ENCODE measurements around the gene LIF.

Gene LIF

DNA sequence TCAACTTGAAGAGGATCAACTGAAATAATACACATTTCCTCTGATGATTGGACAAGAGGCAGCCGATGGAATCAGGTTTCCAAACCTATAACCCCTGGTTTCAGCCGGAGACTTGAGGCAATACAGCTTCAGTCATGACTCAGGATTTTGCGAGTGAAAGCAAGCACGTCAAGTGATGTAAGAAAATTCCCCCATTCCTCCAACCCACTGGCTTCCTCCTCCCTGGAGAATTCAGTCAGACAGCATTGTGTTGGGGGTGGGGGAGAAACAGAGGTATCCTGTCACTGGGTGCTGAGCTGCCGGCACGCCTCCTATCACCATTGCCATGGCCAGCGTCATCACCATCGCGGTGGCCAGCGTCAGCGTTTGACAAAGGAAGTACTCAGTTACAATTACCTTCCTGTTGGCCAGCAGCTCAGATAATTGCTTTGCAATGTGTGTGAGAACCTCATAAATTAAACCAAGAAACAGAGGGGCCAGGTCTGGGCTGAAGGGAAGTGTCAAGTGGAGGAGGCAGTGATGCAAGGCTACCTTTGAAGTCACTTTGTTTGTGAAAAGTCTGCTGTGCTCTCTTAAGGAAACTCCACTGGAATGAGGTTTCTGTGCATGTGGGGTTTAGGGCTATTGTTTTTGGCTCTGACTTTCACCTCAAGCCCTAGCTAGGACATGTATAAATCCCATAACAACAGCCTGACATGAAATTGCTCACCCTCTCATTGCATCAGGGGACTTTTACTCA lies 50.2 kb downstream of the LIF start (continued):
- TF ChIP-seq, protein P1, sequence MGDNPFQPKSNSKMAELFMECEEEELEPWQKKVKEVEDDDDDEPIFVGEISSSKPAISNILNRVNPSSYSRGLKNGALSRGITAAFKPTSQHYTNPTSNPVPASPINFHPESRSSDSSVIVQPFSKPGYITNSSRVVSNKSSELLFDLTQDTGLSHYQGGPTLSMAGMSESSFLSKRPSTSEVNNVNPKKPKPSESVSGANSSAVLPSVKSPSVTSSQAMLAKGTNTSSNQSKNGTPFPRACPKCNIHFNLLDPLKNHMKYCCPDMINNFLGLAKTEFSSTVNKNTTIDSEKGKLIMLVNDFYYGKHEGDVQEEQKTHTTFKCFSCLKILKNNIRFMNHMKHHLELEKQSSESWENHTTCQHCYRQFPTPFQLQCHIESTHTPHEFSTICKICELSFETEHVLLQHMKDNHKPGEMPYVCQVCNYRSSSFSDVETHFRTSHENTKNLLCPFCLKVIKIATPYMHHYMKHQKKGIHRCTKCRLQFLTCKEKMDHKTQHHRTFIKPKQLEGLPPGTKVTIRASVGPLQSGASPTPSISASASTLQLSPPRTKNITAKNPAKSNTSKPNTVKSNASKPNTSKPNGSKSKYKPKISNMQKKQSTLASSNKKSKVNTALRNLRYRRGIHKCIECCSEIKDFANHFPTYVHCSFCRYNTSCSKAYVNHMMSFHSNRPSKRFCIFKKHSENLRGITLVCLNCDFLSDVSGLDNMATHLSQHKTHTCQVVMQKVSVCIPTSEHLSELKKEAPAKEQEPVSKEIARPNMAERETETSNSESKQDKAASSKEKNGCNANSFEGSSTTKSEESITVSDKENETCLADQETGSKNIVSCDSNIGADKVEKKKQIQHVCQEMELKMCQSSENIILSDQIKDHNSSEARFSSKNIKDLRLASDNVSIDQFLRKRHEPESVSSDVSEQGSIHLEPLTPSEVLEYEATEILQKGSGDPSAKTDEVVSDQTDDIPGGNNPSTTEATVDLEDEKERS (tag by site-specific recombination; IDR thresholded peaks at IDR 0.05) = no peak
- TF ChIP-seq, protein P2, sequence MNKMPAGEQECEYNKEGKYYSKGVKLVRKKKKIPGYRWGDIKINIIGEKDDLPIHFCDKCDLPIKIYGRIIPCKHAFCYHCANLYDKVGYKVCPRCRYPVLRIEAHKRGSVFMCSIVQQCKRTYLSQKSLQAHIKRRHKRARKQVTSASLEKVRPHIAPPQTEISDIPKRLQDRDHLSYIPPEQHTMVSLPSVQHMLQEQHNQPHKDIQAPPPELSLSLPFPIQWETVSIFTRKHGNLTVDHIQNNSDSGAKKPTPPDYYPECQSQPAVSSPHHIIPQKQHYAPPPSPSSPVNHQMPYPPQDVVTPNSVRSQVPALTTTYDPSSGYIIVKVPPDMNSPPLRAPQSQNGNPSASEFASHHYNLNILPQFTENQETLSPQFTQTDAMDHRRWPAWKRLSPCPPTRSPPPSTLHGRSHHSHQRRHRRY (tag by site-specific recombination; IDR thresholded peaks at IDR 0.05) = no peak
- TF ChIP-seq ZNF239 (tag by site-specific recombination; IDR thresholded peaks at IDR 0.05) (no peak), OSR2 (tag by site-specific recombination; IDR thresholded peaks at IDR 0.05) (peak; percentile 88), ZNF768 (tag by site-specific recombination; IDR thresholded peaks at IDR 0.05) (peak; percentile 71; the same call in 1 of the 2 replicates), ZNF302 (tag by site-specific recombination; IDR thresholded peaks at IDR 0.05; ENCODE audit: low read depth) (no peak), ZNF510 (tag by site-specific recombination; IDR thresholded peaks at IDR 0.05; ENCODE audit: insufficient replicate concordance) (no peak), ZNF266 (tag by site-specific recombination; IDR thresholded peaks at IDR 0.05; ENCODE audit: low read depth) (no peak), REPIN1 (tag by site-specific recombination; IDR thresholded peaks at IDR 0.05; ENCODE audit: low read depth) (no peak), YY1 (tag by site-specific recombination; IDR thresholded peaks at IDR 0.05) (no peak; the same call in 1 of the 2 replicates), ZNF473 (tag by site-specific recombination; IDR thresholded peaks at IDR 0.05) (no peak), ZNF585B (tag by site-specific recombination; IDR thresholded peaks at IDR 0.05) (no peak), TCF7L2 (IDR thresholded peaks at IDR 0.05; ENCODE audit: borderline replicate concordance, low read depth, low read length) (peak; percentile 92), ZNF707 (tag by site-specific recombination; IDR thresholded peaks at IDR 0.05) (no peak), ZNF132 (tag by site-specific recombination; IDR thresholded peaks at IDR 0.05; ENCODE audit: borderline replicate concordance) (no peak), ZNF146 (tag by site-specific recombination; IDR thresholded peaks at IDR 0.05) (0 out of 2 replicates have a peak, but pooled peaks have one; percentile 5), ZSCAN16 (tag by site-specific recombination; IDR thresholded peaks at IDR 0.05) (peak; percentile 55; the same call in 1 of the 2 replicates), ZNF23 (tag by site-specific recombination; IDR thresholded peaks at IDR 0.05; ENCODE audit: borderline replicate concordance) (no peak), ZXDB (tag by site-specific recombination; IDR thresholded peaks at IDR 0.05) (peak; percentile 95), KLF9 (tag by site-specific recombination; IDR thresholded peaks at IDR 0.05; ENCODE audit: low read depth) (peak; percentile 83), ZNF521 (tag by site-specific recombination; IDR thresholded peaks at IDR 0.05) (no peak), ZNF311 (tag by site-specific recombination; IDR thresholded peaks at IDR 0.05; ENCODE audit: borderline replicate concordance) (no peak), ZNF423 (tag by site-specific recombination; IDR thresholded peaks at IDR 0.05) (no peak), KLF10 (tag by site-specific recombination; IDR thresholded peaks at IDR 0.05) (peak; percentile 94), GLI4 (tag by site-specific recombination; IDR thresholded peaks at IDR 0.05) (no peak), TRIM28 (IDR thresholded peaks at IDR 0.05; ENCODE audit: borderline replicate concordance, low read length) (peak; percentile 96), ZNF174 (tag by site-specific recombination; IDR thresholded peaks at IDR 0.05) (no peak), SALL2 (tag by site-specific recombination; IDR thresholded peaks at IDR 0.05; ENCODE audit: borderline replicate concordance) (no peak), SP3 (tag by site-specific recombination; IDR thresholded peaks at IDR 0.05) (peak; percentile 60), KLF7 (tag by site-specific recombination; IDR thresholded peaks at IDR 0.05; ENCODE audit: borderline replicate concordance) (no peak)
- TF ChIP-seq, protein P3, sequence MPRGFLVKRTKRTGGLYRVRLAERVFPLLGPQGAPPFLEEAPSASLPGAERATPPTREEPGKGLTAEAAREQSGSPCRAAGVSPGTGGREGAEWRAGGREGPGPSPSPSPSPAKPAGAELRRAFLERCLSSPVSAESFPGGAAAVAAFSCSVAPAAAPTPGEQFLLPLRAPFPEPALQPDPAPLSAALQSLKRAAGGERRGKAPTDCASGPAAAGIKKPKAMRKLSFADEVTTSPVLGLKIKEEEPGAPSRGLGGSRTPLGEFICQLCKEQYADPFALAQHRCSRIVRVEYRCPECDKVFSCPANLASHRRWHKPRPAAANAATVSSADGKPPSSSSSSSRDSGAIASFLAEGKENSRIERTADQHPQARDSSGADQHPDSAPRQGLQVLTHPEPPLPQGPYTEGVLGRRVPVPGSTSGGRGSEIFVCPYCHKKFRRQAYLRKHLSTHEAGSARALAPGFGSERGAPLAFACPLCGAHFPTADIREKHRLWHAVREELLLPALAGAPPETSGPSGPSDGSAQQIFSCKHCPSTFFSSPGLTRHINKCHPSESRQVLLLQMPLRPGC (tag by site-specific recombination; IDR thresholded peaks at IDR 0.05) = peak; percentile 98
- TF ChIP-seq, protein P4, sequence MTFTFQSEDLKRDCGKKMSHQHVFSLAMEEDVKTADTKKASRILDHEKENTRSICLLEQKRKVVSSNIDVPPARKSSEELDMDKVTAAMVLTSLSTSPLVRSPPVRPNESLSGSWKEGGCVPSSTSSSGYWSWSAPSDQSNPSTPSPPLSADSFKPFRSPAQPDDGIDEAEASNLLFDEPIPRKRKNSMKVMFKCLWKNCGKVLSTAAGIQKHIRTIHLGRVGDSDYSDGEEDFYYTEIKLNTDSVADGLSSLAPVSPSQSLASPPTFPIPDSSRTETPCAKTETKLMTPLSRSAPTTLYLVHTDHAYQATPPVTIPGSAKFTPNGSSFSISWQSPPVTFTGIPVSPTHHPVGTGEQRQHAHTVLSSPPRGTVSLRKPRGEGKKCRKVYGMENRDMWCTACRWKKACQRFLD (tag by site-specific recombination; IDR thresholded peaks at IDR 0.05) = no peak
- TF ChIP-seq, protein P5, sequence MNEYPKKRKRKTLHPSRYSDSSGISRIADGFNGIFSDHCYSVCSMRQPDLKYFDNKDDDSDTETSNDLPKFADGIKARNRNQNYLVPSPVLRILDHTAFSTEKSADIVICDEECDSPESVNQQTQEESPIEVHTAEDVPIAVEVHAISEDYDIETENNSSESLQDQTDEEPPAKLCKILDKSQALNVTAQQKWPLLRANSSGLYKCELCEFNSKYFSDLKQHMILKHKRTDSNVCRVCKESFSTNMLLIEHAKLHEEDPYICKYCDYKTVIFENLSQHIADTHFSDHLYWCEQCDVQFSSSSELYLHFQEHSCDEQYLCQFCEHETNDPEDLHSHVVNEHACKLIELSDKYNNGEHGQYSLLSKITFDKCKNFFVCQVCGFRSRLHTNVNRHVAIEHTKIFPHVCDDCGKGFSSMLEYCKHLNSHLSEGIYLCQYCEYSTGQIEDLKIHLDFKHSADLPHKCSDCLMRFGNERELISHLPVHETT (tag by site-specific recombination; IDR thresholded peaks at IDR 0.05) = peak; percentile 86; the same call in 1 of the 2 replicates

Measured in HEK293 (cell line).